ENCODE results near the gene PPP4R4.
A peak's percentile ranks its signal among the peaks of the same experiment; 100 is the strongest.
"Not testable (repeated sequence)": the region's sequence is repeated elsewhere in the genome, so short reads cannot be mapped to it uniquely, and the experiment has no call there.

Gene PPP4R4

DNA sequence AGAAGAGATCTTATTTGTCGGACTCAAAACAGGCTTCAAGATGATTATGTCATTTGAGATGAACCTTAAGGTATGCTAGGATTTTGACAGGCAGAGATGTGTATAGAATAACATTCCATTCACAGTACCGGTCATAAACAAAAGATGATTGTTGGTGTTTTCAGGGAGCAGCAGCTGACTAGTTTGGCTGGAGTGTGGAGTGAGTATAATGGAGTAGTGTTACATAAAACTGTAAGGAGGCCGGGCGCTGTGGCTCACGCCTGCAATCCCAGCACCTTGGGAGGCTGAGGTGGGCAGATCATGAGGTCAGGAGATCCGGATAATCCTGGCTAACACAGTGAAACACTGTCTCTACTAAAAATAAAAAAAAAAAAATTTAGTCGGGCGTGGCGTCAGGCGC, 95.0 kb downstream of the PPP4R4 start:
- peak in 31 of 58 donors; percentile 9 to 74 (median 41) for DNase-seq

DNA sequence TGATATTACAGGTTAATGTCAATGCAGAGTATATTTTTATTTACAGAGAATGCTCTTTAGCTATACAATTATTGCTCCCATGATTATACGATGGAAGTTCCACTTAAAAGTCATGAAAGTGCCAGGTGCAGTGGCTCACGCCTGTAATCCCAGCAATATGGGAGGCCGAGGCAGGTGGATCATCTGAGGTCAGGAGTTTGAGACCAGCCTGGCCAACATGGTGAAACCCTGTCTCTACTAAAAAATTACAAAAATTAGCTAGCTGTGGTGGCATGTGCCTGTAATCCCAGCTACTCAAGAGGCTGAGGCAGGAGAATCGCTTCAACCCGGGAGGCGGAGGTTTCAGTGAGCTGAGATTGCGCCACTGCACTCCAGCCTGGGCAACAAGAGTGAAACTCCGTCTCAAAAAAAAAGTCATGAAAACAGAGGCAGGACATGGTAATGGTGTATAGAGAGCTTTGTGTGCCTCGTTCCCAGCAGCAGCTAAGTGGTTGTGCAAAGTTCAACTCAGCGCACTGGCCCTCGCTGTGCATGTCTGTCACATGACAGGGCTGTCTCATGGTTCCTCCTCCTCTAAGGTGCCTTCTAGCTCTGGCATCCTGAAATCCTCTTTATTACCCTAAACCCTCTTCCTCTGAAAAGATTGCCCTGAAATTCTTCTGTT, 102.9 kb downstream of the PPP4R4 start:
- not testable (repeated sequence) for DNase-seq

DNA sequence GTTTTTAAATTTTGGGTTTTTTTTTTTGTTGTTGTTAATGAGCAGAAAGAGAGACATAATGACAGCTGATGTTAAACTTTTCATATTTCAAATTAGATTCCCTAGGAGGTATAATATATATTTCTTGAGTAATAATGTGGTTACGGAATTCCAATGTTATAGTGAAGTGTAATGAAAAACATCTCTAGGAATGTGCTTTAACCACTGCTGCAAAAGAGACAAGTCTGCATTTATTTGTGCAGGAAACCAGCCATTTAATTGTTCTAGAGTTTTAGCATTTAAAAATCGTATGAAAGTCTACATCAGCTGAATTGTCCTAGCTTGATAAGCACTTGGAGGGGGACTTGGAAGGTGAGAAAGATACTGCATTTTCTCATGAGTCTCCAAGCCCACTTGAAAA, 104.6 kb downstream of the PPP4R4 start:
- no peak for DNase-seq

DNA sequence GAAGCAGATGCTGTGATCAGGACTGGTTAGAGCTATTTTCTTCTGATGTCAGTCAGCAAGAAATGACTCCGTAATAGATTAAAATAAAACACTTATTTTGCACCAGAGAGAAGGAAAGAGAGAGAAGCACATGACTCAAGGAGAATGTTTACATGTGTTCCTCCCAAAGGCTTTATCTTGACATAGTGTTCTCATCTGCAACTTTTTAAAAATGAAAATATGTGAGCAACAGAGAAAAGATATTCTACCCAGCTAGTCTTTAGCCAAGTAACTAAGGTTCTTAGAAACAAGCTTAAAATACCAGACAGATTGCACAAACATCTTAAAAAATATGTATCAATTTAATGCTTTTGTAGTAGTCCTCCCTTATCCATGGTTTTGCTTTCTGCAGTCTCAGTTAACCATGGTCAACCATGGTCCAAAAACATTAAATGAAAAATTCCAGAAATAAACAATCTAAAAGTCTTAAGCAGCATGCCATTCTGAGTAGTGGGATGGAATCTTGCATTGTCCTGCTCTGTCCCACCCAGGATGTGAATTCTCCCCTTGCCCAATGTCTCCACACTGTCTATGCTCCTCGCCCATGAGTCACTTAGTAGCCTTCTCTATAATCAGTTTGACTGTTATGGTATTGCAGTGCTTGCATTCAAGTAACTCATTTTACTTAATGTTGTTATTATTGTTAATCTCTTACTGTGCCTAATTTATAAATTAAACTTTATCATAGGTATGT, 109.0 kb downstream of the PPP4R4 start:
- no peak for DNase-seq

DNA sequence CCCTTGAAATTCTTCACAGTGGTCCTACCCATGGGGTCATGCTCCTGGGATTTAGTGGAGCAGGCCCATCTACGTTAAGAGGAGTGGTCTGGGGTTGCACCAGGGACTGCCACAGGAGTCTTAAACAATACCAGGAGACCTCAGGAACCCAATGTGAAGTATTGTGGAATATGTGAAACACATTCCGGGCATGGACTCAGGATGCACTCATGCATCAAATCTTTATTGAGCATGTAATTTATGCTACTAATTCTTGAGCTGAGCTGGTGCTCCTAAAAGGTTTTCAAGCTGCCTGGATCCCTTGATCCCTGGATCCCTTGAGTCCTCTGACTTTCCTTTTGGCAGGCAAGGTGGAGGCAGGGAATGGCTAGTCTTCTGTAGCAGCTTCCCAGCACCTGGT, 110.1 kb downstream of the PPP4R4 start:
- DNase-seq = no peak

DNA sequence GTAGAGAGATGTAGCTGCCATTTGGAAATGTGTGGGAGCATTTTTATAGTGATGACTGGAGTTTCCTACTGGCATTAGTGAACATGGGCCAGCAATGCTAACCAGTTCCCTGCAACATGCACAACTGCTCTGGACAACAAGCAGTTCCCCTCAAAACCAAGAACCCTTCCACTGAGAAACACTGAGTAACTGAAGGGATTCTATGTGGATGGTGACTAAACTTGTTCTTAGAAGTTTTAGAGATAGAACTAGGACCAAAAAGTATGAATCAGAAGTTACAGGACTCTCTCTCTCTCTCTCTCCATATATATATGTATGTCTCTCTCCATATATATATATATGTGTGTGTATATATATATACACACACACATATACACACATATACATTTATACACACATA, 111.0 kb downstream of the PPP4R4 start:
- DNase-seq = no peak

DNA sequence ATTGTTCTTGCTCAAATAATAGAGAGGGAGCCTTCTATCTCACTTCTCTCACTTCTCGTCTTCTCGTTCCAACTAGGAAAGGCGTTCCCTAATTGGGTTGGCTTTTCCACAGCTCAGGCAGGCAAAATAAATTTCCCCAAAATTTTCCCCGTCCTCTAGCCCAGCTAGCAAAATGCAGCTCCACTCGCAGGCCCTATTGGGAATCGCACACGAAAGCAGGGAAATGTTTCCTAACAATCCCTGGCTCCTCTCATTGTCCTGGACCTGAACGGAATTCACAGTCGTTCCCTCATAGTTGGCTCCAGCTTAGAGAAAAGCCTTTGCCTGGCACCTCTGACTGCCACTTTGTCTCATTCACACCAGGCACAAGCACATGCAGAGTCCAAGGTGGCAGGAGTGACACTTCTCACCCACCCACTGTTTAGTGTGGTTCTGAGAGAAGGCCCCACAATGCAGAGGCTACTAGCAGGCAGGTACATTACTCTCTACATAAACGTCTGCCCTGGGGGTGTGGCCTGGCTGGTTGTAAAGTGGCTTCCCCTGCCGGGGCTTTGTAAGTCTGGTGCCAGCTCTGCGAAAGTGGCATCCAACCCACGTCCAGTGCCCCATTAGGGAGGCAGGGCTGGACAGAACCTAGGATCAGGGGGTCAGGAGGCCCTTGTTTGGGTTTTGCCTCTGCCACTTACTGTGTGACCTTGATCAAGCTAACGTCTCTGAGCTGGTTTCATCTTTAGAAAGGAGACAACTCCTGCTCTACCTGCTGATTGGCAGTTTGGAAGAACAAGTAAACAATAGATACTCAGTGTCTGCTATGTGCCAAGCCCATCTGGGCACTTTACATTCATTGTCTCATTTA, 114.7 kb downstream of the PPP4R4 start:
- no peak for DNase-seq

DNA sequence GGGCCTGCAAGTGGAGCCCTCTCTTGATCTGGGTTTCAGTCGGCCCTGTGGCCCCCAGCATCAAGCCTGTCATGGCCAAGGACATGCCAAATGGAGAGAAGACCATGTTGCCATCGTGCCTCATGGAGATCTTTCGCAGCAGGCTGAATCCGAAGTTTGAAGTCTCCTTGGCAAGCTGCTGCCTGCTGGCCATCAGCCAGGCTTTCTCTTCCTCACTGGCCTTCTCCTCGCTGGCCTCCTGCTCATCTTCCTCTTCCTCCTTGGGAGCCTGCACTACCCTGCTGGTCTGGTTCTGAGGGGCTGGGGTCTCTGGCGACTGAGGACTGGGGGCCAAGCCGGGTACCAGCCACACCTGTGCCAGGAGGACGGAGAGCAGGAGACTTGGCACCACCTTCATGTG, 116.1 kb downstream of the PPP4R4 start:
- DNase-seq = no peak

DNA sequence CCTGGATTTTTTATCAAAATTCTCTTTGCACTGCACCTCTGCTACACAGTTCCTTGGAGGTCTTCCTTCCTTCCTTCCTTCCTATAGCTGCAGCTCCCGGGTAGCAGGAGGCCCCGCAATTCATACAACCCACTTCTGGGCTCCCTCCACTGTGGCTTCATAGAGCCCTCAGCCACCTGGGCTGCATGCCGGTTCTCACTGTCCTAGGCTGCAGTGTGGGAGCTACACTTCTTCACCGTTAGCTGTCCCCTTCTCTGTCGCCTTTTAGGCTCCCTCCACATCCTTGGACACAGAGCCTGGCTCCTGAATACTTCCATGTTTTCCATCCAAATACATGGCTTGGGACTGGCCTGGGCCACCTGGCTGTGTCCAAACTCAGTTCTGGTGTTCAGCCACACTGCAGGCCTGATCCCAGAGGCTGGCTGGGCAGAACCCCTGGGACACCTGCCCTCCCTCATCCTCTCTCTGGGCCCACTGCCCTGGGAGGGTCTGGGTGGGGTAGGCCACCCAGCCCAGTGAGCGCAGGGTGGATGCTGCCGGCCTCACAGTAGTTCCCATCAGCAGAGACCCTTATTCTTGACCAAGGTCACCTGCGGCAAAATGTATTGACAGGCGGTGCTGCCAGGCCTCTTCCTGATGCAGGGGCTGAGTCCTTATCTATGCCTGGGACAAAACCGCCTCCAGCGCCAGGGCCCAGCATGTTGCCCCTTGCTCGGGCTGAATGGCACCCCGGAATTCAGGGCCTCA, 117.2 kb downstream of the PPP4R4 start:
- no peak for DNase-seq

DNA sequence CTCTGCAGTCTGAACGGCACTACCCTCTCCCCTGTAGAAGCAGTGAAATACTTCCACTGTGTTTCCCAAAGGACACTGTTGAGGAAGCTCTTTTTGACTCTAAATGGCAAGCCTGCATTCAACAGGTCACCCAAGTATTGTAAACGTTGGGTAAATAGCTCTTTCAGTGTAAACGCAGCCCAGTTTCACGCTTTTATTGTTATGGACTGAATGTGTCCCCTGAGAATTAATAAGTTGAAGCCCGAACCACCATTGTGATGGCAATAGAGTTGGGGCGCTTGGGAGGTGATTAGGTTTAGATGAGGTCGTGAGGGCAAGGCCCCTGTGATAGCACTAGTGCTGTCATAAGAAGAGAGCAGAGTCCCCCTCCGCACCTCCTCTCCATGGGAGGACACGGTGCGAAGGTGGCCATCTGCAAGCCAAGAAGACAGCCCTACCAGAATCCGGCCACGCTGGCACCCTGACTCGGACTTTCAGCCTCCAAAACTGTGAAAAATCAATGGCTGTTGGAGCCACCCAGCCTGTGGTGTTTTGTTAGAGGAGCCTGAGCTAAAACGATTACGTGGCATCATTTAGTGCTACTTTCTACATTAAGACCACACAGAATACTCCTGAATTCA, 117.9 kb downstream of the PPP4R4 start:
- DNase-seq = no peak

DNA sequence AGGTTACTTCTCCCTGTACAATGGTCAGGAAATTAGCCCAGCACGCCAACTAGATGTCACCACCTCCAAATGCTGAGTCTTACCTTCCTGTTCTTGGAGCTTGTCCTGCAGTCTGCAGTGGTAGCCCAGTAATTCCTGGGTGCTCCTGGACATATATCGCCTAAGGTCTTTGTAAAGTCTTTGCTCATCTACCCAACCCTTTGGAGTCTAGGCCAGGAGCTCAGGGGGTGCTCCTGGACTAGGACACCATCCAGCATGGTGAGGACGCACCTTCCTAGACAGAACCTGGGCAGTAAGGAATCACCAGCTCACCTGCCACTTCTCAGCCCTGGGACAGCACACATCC, 118.4 kb downstream of the PPP4R4 start:
- no peak for DNase-seq

DNA sequence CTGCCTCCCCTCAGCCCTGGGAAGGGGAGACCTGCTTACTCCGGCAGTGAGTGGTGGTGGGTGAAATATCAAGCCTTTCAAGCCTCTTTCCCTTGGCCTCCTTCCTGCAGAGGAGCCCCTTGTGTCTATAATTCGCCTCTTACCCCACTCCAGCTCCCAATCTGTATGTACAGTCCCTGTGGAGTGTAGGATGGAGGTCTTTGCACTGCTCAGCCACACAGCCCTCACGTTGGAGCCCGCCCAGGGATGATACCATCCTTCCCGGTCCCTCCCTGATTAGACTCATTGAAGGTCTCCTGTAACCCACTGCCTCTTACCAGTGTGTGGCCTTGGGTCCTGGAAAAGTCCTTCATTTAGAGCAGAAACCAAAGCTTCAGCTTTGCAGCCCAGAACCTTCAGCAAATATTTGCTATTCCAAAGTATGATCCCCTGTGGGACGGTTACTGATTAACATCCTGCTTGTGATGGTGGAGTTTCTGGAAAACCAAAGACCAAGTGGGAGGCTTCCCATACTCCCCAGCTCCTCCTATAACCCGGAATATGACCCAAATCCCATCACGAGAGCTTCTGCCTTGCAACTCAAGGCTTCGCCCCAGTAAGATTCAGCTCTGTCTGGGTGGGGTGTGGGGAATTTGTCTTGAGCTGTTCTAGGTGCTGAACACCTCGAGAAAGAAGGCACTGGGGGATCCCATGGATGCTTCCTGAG, 118.9 kb downstream of the PPP4R4 start, which contains the start of gene SERPINA10:
Gene SERPINA10 (minus strand): TSS at position 397 of the 706 bp plus-strand sequence. CDS start 2,675 bp downstream, outside the sequence.
- no peak for DNase-seq

DNA sequence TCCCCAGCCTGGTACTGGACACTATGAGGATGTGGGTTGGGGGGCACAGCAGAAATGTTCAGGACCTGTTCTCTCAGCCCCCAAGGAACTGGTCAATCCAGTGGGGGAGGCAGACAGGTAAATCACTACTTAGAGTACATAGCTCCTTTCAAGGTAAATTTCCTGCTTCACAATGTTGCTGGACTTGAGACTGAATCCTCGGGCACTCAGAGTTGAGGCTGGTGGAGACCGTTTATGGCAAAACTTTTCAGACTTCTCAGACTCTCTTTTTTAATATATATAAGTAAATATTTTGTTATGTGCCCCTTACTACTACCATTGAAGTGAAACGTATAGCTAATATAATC, 119.4 kb downstream of the PPP4R4 start:
- DNase-seq = no peak

DNA sequence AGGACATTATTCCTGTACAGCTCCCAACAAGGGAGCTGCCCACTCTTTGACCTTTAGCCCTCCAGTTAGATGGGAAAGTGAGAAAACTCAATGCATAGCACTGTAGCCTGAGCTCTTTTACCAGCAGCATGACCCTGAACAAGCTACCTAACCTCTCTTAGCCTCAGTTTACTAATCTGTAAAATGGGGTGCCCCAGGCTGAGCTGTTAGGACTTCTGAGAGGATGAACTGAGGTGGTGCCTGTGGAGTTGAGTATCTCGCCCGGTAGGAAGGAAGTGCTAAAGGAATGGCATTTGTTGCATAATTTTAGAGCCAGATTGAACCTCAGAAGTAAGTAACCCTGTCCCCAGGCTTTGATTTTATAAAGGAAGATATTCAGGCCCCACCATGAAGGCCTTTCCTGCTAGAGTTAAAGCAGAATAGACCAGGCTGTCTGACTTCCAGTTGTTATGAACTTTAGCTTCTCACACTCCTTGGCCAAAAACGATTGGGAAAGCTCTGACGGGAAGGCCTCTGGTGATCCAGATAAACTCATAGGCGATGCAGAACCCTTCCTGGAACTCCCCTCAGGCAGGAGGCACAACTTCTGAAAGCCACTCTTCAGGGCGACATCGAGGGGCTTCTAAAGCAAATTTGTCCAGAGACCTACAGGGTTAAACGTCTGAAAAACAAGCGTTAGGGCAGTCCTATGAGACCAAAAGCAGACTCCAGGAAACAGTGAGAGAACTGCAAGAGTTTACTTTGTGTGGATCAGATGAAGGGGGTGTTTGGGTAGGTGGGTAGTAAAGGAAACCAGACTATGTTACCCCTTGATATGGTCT, 121.4 kb downstream of the PPP4R4 start:
- no peak for DNase-seq

DNA sequence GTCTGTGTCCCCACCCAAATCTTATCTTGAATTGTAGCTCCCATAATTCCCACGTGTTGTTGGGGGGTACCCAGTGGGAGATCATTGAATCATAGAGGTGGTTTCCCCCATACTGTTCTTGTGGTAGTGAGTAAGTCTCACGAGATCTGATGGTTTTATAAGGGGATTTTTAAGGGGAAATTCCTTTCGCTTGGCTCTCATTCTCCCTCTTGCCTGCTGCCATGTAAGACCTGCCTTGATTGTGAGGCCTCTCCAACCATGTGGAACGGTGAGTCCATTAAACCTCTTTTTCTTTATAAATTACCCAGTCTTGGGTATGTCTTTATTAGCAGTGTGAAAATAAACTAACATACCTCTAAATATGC, 122.0 kb downstream of the PPP4R4 start:
- DNase-seq = not testable (repeated sequence)

DNA sequence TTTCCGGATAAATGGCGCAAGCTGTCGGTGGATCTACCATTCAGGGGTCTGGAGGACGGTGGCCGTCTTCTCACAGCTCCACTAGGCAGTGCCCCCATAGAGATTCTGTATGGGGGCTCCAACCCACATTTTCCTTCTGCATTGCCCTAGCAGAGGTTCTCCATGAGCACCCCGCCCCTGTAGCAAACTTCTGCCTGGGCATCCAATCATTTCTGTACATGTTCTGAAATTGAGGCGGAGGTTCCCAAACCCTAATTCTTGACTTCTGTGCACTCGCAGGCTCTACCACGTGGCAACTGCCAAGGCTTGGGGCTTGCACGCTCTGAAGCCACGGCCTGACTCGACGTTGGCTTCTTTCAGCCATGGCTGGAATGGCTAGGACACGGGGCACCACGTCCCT, 124.0 kb downstream of the PPP4R4 start:
- DNase-seq = no peak

DNA sequence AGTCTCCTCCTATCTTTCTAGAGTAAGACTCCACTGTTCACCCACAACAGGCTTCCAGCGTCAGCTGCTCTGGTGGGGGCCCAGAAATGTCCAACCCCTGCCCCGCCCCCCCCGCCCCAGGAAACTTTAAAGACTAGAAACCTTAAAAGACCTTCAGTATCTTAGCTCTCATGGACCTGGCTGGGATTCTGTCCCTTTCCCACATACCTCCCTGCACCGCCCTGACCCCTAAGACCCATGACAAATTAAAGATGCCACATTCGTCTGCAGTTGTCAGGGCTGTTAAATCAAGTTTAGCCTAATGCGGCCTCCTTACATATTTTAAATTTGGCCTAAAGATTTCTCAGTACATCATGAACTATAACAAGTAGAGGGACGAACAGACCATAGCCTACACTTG, 129.0 kb downstream of the PPP4R4 start:
- DNase-seq = no peak

DNA sequence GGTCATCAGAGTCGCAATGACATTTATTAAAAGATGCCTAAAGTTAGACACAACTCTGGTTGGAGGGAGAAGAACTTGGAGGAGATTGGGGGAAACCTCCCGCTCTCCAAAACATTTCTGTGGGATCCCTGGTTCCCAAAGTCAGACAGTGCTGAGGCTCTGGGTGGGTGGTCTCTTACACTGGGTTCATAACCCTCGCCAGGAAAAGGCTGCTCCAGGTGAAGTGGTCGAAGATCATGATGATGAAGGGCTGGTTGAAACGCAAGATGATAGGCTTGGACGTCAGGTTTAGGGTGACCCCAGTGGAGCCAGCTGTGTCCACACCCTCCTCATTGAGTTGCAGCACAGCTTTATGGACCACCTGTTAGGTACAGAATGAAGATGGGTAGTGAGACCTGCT, 130.1 kb downstream of the PPP4R4 start:
- DNase-seq = no peak

DNA sequence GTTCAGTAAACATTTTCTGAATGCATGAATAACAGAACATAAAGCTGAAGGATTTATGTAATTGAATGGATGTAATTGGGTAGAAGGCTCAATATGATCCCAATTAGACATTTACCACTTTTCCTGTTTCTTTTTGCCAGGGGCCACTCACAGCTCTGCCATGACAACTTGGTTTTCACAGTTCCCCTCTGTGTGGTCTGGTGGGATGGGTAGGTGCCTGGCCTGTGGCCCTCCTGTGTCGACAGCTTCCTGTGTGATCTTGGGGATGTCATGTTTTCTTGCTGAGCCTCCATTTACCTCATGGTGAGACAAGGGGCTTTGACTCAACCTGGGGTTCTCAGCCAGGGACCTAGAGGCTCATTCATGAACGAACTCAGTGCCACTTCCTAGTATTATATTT, 131.5 kb downstream of the PPP4R4 start:
- DNase-seq = no peak

Measured in anterior cingulate cortex (tissue), 58 donors.